Breast epithelium (tissue), 3 donors: ENCODE measurements around the gene PAMR1.

Source experiments
- CTCF ChIP-seq, 3 donors: fragments of 450-650 bp; IDR thresholded peaks; one replicate each; pipeline ENCODE4 v1.5.1; 2016 to 2017; ENCODE audit warnings: antibody characterized with exemption in 3 of 3, mild to moderate bottlenecking in 3 of 3, moderate library complexity in 3 of 3
- POLR2A ChIP-seq: fragments of 450-650 bp; IDR thresholded peaks from one replicate; pipeline ENCODE4 v1.6.1; 2016; ENCODE audit warnings: antibody characterized with exemption, mild to moderate bottlenecking, moderate library complexity
- POLR2AphosphoS5 ChIP-seq, 3 donors: sonication (generic); formaldehyde crosslinking; IDR thresholded peaks; one replicate each; pipeline ENCODE4 v1.6.1; 2017; ENCODE audit warnings: antibody characterized with exemption in 3 of 3

DNA sequence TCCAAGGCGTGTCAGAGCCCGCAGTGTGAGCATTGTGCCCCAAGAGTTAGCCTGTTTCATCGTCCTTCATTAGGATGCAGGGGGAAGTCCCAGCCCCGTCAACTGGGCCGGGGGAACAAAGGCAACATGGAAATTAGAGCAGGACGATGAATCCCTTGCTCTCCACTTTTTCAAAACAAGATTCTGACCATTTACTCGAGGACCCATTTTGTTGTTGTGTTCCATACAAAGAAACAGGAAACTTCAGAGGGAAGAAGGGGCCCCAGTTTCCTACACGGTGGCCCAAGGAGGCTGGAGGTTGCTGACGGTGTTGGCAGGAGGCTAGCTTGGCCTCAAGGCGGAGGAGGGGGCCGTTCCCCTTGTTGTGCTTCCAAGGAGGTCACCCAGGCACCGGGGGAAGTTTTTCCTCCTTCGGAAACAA lies 62.1 kb downstream of the PAMR1 start:
- TF ChIP-seq CTCF (IDR thresholded peaks at IDR 0.05), result no peak
- TF ChIP-seq POLR2A, result no peak
- TF ChIP-seq POLR2AphosphoS5 (IDR thresholded peaks at IDR 0.05), result no peak
